H1 (cell line): ENCODE measurements around the gene BZW1. TPM values are rescaled to one million over a fixed set of nuclear protein-coding genes. Genes with fewer than 3 reads are reported as not detected.

Source experiments
- CTCF ChIA-PET: fragments of 300-600 bp; sonication (Branson Sonifier 250); formaldehyde crosslinking; loops from one replicate; lab custom pipeline; 2021; ENCODE audit not compliant: partially characterized antibody; lab: Charles Lee
- POLR2A ChIA-PET: fragments of 300-600 bp; sonication (Branson Sonifier 250); formaldehyde crosslinking; loops from one replicate; lab custom pipeline; 2021; ENCODE audit warnings: inconsistent platforms; ENCODE audit not compliant: partially characterized antibody; lab: Charles Lee
- DNase-seq, 2 experiments: peaks; one replicate each; pipeline versions ENCODE4 v3.0.0 to v3.0.0-alpha.2; 2010 to 2022; ENCODE audit warnings: low spot score in 2 of 2, low read depth in 1 of 2, mixed read lengths in 1 of 2
- FAIRE-seq: peaks from 2 replicates; lab custom pipeline; 2011; peaks lifted over from hg19 to GRCh38; lab: Jason Lieb, UNC
- H2AFZ ChIP-seq: 2 replicates; pipeline ENCODE4 v1.8.1; 2012; ENCODE audit warnings: low read length, inconsistent platforms
- H2AK5ac ChIP-seq: 2 replicates; pipeline ENCODE4 v1.6.1; 2013; ENCODE audit warnings: low read depth, low read length
- H2BK120ac ChIP-seq: replicated peaks from 2 replicates; pipeline ENCODE3; 2013; ENCODE audit warnings: low read depth, low read length, inconsistent platforms
- H2BK12ac ChIP-seq: 2 replicates; pipeline ENCODE4 v1.6.1; 2013; ENCODE audit warnings: low read depth, low read length
- H2BK15ac ChIP-seq: 2 replicates; pipeline ENCODE4 v1.6.1; 2013; ENCODE audit warnings: low read length
- H2BK20ac ChIP-seq: 2 replicates; pipeline ENCODE4 v1.6.1; 2013; ENCODE audit warnings: low read length
- H2BK5ac ChIP-seq: 2 replicates; pipeline ENCODE4 v1.6.1; 2013; ENCODE audit warnings: low read depth, low read length
- H3K14ac ChIP-seq: 2 replicates; pipeline ENCODE4 v1.6.1; 2013; ENCODE audit warnings: inconsistent platforms; ENCODE audit not compliant: insufficient read length
- H3K18ac ChIP-seq: 2 replicates; pipeline ENCODE4 v1.6.1; 2013; ENCODE audit warnings: low read length; ENCODE audit errors: extremely low read depth
- H3K23ac ChIP-seq: 2 replicates; pipeline ENCODE4 v1.6.1; 2013; ENCODE audit warnings: inconsistent platforms; ENCODE audit not compliant: insufficient read length
- H3K23me2 ChIP-seq: 2 replicates; pipeline ENCODE4 v1.6.1; 2013; ENCODE audit warnings: low read depth, low read length
- H3K27ac ChIP-seq: 2 replicates; pipeline ENCODE4 v1.6.1; 2011; ENCODE audit warnings: low read depth, low read length, inconsistent platforms
- H3K27me3 ChIP-seq, 4 experiments: replicated peaks in 1 of 4; 1 replicate in 1 of 4; 2 replicates in 3 of 4; pipeline versions ENCODE4 v1.6.1 to v1.8.1; 2011 to 2013; ENCODE audit warnings: low read length in 3 of 4, mild to moderate bottlenecking in 3 of 4, inconsistent platforms in 2 of 4, mixed read lengths in 2 of 4, moderate library complexity in 1 of 4; ENCODE audit not compliant: control insufficient read depth in 3 of 4, insufficient read depth in 3 of 4; ENCODE audit errors: extremely low read depth in 1 of 4
- H3K36me3 ChIP-seq, 4 experiments: 2 replicates each; pipeline versions ENCODE4 v1.6.1 to v1.8.1; 2011 to 2013; ENCODE audit warnings: mild to moderate bottlenecking in 4 of 4, low read length in 3 of 4, moderate library complexity in 2 of 4, control low read depth in 1 of 4, inconsistent platforms in 1 of 4; ENCODE audit not compliant: insufficient read depth in 4 of 4, control insufficient read depth in 2 of 4
- H3K4ac ChIP-seq: replicated peaks from 2 replicates; pipeline ENCODE3; 2013; ENCODE audit warnings: low read length, low read depth, mixed read lengths, inconsistent platforms; ENCODE audit not compliant: insufficient read length
- H3K4me1 ChIP-seq, 4 experiments: replicated peaks in 1 of 4; 1 replicate in 1 of 4; 2 replicates in 3 of 4; pipeline versions ENCODE4 v1.6.1 to v1.8.1; 2011 to 2013; ENCODE audit warnings: low read length in 3 of 4, inconsistent platforms in 2 of 4, mixed read lengths in 1 of 4; ENCODE audit not compliant: insufficient read depth in 4 of 4, control insufficient read depth in 3 of 4
- H3K4me2 ChIP-seq, 2 experiments: 2 replicates each; pipeline versions ENCODE4 v1.6.1 to v1.8.1; 2011 to 2013; ENCODE audit warnings: low read depth in 2 of 2, low read length in 2 of 2, control low read depth in 1 of 2, inconsistent platforms in 1 of 2, mild to moderate bottlenecking in 1 of 2; ENCODE audit not compliant: insufficient read depth in 1 of 2
- H3K4me3 ChIP-seq, 4 experiments: fragments of 200-600, 300-600 bp in 1 of 4; sonication (generic), shearing (Covaris generic), sonication (Bioruptor Twin) in 1 of 4; 2 replicates each; pipeline versions ENCODE4 v1.5.1 to v1.8.1; 2011 to 2016; ENCODE audit warnings: low read length in 4 of 4, low read depth in 3 of 4, control low read depth in 2 of 4, inconsistent platforms in 2 of 4, mild to moderate bottlenecking in 2 of 4, mixed read lengths in 1 of 4, moderate library complexity in 1 of 4; ENCODE audit not compliant: insufficient read depth in 2 of 4; ENCODE audit errors: extremely low read depth in 1 of 4
- H3K56ac ChIP-seq: replicated peaks from 2 replicates; pipeline ENCODE3; 2013; ENCODE audit warnings: low read depth, mild to moderate bottlenecking, mixed read lengths, low read length, inconsistent platforms; ENCODE audit not compliant: insufficient read length
- H3K79me1 ChIP-seq: 2 replicates; pipeline ENCODE4 v1.6.1; 2013; ENCODE audit warnings: low read depth, low read length, control low read depth
- H3K79me2 ChIP-seq, 2 experiments: 2 replicates each; pipeline versions ENCODE4 v1.6.1 to v1.8.1; 2012 to 2013; ENCODE audit warnings: low read length in 2 of 2, mild to moderate bottlenecking in 2 of 2, inconsistent platforms in 1 of 2; ENCODE audit not compliant: insufficient read depth in 2 of 2, control insufficient read depth in 1 of 2
- H3K9ac ChIP-seq, 4 experiments: replicated peaks in 1 of 4; 1 replicate in 1 of 4; 2 replicates in 3 of 4; pipeline versions ENCODE4 v1.6.1 to v1.8.1; 2011 to 2013; ENCODE audit warnings: low read depth in 3 of 4, low read length in 3 of 4, control low read depth in 2 of 4, mild to moderate bottlenecking in 2 of 4, moderate library complexity in 2 of 4, inconsistent platforms in 1 of 4; ENCODE audit errors: extremely low read depth in 1 of 4
- H3K9me3 ChIP-seq, 2 experiments: 2 replicates each; pipeline versions ENCODE4 v1.6.1 to v1.8.1; 2012 to 2013; ENCODE audit warnings: mild to moderate bottlenecking in 2 of 2, moderate library complexity in 2 of 2, control low read depth in 1 of 2, inconsistent platforms in 1 of 2, low read depth in 1 of 2, low read length in 1 of 2, mixed read lengths in 1 of 2; ENCODE audit not compliant: insufficient read depth in 2 of 2
- H4K20me1 ChIP-seq, 2 experiments: replicated peaks in 1 of 2; 2 replicates each; pipeline versions ENCODE3 to v1.8.1; 2011 to 2013; ENCODE audit warnings: inconsistent platforms in 2 of 2, low read length in 2 of 2, mild to moderate bottlenecking in 1 of 2; ENCODE audit not compliant: insufficient read depth in 2 of 2, control insufficient read depth in 1 of 2
- H4K5ac ChIP-seq: 2 replicates; pipeline ENCODE4 v1.6.1; 2013; ENCODE audit warnings: low read length, low read depth, mixed read lengths, inconsistent platforms; ENCODE audit not compliant: insufficient read length
- H4K8ac ChIP-seq: 2 replicates; pipeline ENCODE4 v1.8.0; 2013; ENCODE audit warnings: mild to moderate bottlenecking, moderate library complexity, low read length, inconsistent platforms; ENCODE audit not compliant: insufficient read depth; ENCODE audit errors: extremely low read depth
- H4K91ac ChIP-seq: replicated peaks from 2 replicates; pipeline ENCODE3; 2013; ENCODE audit warnings: low read length, mixed read lengths, inconsistent platforms; ENCODE audit not compliant: insufficient read length
- CBX8 ChIP-seq: fragments of 300-800, 300-1000 bp; sonication (generic); IDR thresholded peaks from 2 replicates; pipeline ENCODE4 v1.7.1; 2016; ENCODE audit warnings: low read depth, low read length, borderline replicate concordance
- CHD2 ChIP-seq: IDR thresholded peaks from 2 replicates; pipeline ENCODE4 v1.6.1; 2012; ENCODE audit warnings: low read length, improper control_type of control experiment
- CTBP2 ChIP-seq: IDR thresholded peaks from 2 replicates; pipeline ENCODE4 v1.7.0; 2011; ENCODE audit warnings: borderline replicate concordance, mild to moderate bottlenecking, moderate library complexity, mixed read lengths, low read length; ENCODE audit not compliant: insufficient read depth, insufficient read length
- EGR1 ChIP-seq: IDR thresholded peaks from 2 replicates; pipeline ENCODE4 v1.6.1; 2011; ENCODE audit warnings: low read depth, low read length, borderline replicate concordance
- HDAC6 ChIP-seq: IDR thresholded peaks from one replicate; pipeline ENCODE4 v1.7.1; 2012; ENCODE audit warnings: low read depth, mild to moderate bottlenecking, inconsistent platforms, low read length, moderate library complexity
- JUN ChIP-seq: IDR thresholded peaks from 2 replicates; pipeline ENCODE4 v1.6.1; 2011; ENCODE audit warnings: low read depth, mild to moderate bottlenecking, improper control_type of control experiment, low read length
- MAFK ChIP-seq: IDR thresholded peaks from 2 replicates; pipeline ENCODE4 v1.6.1; 2012; ENCODE audit warnings: low read depth, mild to moderate bottlenecking, improper control_type of control experiment, low read length
- PHF8 ChIP-seq: fragments of 200-600 bp; sonication (generic); conservative IDR thresholded peaks from 2 replicates; pipeline ENCODE4 v1.7.1; 2012; ENCODE audit warnings: low read depth, mild to moderate bottlenecking, inconsistent platforms, low read length, moderate library complexity
- RBBP5 ChIP-seq: IDR thresholded peaks from 2 replicates; pipeline ENCODE4 v1.7.1; 2012; ENCODE audit warnings: low read depth, mild to moderate bottlenecking, inconsistent platforms, low read length, moderate library complexity, borderline replicate concordance
- RFX5 ChIP-seq: IDR thresholded peaks from 2 replicates; pipeline ENCODE4 v1.6.1; 2011; ENCODE audit warnings: low read depth, low read length, improper control_type of control experiment, borderline replicate concordance
- SIX5 ChIP-seq: IDR thresholded peaks from 2 replicates; pipeline ENCODE4 v1.6.1; 2011; ENCODE audit warnings: mild to moderate bottlenecking, low read depth, low read length
- ZNF274 ChIP-seq: IDR thresholded peaks from 2 replicates; pipeline ENCODE4 v1.7.0; 2012; ENCODE audit warnings: low read length, borderline replicate concordance; ENCODE audit errors: extremely low read depth
- WGBS, 2 experiments: shearing (Covaris generic) in 1 of 2; methylation state at CpG; one replicate each; pipeline versions ENCODE4 v1.1.6 to v1.1.7; 2013 to 2015; ENCODE audit warnings: low lambda C conversion rate in 2 of 2, mixed read lengths in 2 of 2, inconsistent platforms in 1 of 2, low coverage in 1 of 2, missing lambda C conversion rate in 1 of 2; ENCODE audit not compliant: insufficient replicate concordance in 2 of 2, insufficient coverage in 1 of 2, insufficient read length in 1 of 2; ENCODE audit errors: extremely low coverage in 1 of 2, missing lambda C conversion rate in 1 of 2; 5-methylcytosine and 5-hydroxymethylcytosine counted together
- polyA plus RNA-seq, 7 experiments: library from polyadenylated mRNA; depleted of rRNA in 3 of 7; stranded (reverse) in 5 of 7; unstranded in 2 of 7; fragments of >200 nt in 5 of 7; fragments of 200-250 nt in 2 of 7; gene quantifications; 1 replicate in 5 of 7; 2 replicates in 1 of 7; 4 replicates in 1 of 7; pipeline versions ENCODE4 v1.2.1 to v1.2.3, GENCODE V29; 2011 to 2013; ENCODE audit warnings: missing spikeins in 2 of 7, mixed read lengths in 2 of 7
- total RNA-seq: library from RNA; stranded (reverse); fragmentation: NEBNext Ultra II Directional; extraction: Animal tissue kit (Norgen Biotek cat#: 25700); gene quantifications from 2 replicates; pipeline ENCODE4 v1.2.1, GENCODE V29; 2021
- TF ChIP-seq, protein P1 (sequence below): IDR thresholded peaks from 2 replicates; pipeline ENCODE4 v1.6.1; 2012; ENCODE audit warnings: inconsistent platforms

Gene BZW1
- total and polyA plus RNA-seq, 2 of the 8 experiments (the other 6 are each of a cell fraction or from before 2014, with no cell fraction given) = 152 to 335 TPM

DNA sequence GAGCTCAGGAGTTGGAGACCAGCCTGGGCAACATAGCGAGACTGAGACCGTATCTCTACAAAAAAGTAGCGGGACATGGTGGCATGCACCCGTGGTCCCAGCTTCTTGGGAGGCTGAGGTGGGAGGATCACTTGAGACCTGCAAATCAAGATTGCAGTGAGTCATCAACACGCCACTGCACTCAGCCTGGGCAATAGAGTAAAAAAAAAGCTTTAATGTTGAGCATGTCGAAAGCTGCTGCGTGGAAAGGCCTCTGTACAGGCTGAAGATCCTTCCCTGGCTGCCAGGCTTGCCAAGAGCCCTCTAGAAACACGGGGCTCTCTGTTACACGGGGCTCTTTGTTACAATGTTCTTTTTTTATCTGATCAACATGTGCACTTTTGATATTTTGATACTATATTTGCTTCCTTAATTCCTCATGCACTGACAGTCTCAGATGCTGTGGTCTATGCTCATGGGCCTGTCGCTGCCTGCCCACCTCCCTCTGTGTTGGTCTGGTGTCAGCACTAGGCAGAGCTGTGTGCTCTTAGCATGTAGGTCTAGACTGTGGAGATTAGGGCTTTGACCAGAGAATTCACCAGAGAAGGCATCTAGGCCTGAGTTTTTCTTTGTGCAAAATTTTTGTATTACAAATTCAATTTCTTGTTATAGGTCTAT, 34.1 kb downstream of the BZW1 start:
- Histone ChIP-seq H3K36me3 (no peaks in the 10 kb centered on the region), H3K79me2 (no peaks in the 10 kb centered on the region), H3K4me3 (no peak overlapping the region), H2AK5ac (no peak overlapping the region), H3K79me1 (no peaks in the 10 kb centered on the region), H3K4me1 (no peaks in the 10 kb centered on the region), H2BK12ac (no peak overlapping the region), H3K18ac (no peak overlapping the region), H3K9ac (no peak overlapping the region), H3K27me3 (no peaks in the 10 kb centered on the region), H2AFZ (no peak overlapping the region), H3K23ac (no peak overlapping the region), H3K23me2 (no peaks in the 10 kb centered on the region), H2BK120ac (no peak overlapping the region), H3K14ac (no peak overlapping the region), H2BK15ac (no peak overlapping the region), H4K91ac (no peak overlapping the region), H4K20me1 (no peaks in the 10 kb centered on the region), H4K8ac (no peak overlapping the region), H3K4me2 (no peak overlapping the region), H2BK20ac (no peak overlapping the region), H3K9me3 (no peaks in the 10 kb centered on the region), H2BK5ac (no peak overlapping the region), H3K27ac (no peak overlapping the region), H4K5ac (no peak overlapping the region), H3K4ac (no peak overlapping the region), H3K56ac (no peak overlapping the region)
- DNase-seq (no peak), FAIRE-seq (no peak)
- ChIA-PET POLR2A (interaction anchor here (1.1 to 2.4 kb wide), 5 partner anchors 13 to 19 kb away, joined by 3 to 7 read pairs (median 5); partner anchors contain the start of gene CLK1), CTCF (interaction anchor here (1.0 to 1.5 kb wide), 5 partner anchors 10 to 56 kb away, joined by 3 to 6 read pairs (median 4); no protein-coding TSS in a partner anchor)
- WGBS, 2 experiments = 92% methylated on average over 10 of the region's 10 CpGs; no CpG with 5 or more reads in 1 of the 2 experiments
- no peak for TF ChIP-seq EGR1
- no peak for TF ChIP-seq RFX5
- no peak for TF ChIP-seq JUN
- no peak for TF ChIP-seq ZNF274
- no peak for TF ChIP-seq RBBP5
- no peak for TF ChIP-seq MAFK
- TF ChIP-seq CHD2 = no peak
- no peak for TF ChIP-seq SIX5
- no peak for TF ChIP-seq PHF8
- TF ChIP-seq, protein P1, sequence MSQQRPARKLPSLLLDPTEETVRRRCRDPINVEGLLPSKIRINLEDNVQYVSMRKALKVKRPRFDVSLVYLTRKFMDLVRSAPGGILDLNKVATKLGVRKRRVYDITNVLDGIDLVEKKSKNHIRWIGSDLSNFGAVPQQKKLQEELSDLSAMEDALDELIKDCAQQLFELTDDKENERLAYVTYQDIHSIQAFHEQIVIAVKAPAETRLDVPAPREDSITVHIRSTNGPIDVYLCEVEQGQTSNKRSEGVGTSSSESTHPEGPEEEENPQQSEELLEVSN = no peak
- TF ChIP-seq CTBP2 = no peak
- no peak for TF ChIP-seq HDAC6
- TF ChIP-seq CBX8 = no peak
